ENCODE data around the gene LSR.

DNA sequence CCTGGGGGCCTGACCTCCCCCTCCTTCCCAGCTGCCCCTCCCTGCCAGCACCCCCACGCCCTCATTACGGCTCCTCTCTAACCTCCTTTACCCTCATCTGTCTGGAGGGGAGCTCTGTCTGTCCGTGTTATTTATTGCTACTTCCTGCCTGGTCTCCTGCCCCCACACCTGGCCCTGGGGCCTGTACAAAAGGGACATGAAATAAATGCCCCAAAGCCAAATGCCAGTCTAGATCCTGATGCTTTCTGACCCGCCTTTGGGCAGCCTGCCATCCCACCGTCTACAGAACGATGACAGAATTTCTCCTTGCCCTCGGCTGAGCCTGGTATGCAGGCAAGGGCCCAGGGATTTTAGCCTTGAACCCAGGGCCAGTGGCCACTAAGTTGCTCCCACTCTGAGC is 64.8 kb downstream of the LSR start:
- TF ChIP-seq, protein P1, sequence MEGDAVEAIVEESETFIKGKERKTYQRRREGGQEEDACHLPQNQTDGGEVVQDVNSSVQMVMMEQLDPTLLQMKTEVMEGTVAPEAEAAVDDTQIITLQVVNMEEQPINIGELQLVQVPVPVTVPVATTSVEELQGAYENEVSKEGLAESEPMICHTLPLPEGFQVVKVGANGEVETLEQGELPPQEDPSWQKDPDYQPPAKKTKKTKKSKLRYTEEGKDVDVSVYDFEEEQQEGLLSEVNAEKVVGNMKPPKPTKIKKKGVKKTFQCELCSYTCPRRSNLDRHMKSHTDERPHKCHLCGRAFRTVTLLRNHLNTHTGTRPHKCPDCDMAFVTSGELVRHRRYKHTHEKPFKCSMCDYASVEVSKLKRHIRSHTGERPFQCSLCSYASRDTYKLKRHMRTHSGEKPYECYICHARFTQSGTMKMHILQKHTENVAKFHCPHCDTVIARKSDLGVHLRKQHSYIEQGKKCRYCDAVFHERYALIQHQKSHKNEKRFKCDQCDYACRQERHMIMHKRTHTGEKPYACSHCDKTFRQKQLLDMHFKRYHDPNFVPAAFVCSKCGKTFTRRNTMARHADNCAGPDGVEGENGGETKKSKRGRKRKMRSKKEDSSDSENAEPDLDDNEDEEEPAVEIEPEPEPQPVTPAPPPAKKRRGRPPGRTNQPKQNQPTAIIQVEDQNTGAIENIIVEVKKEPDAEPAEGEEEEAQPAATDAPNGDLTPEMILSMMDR (IDR thresholded peaks at IDR 0.05): no peak
- TF ChIP-seq EZH2 (IDR thresholded peaks at IDR 0.05; ENCODE audit: borderline replicate concordance, insufficient read depth, low read depth, low read length, poor library complexity, severe bottlenecking): no peak
